B cell (primary cell): ENCODE data around the gene TIMELESS.

Experiments
- CTCF ChIP-seq: fragments of 200-600 bp; IDR thresholded peaks from one replicate; pipeline ENCODE4 v1.8.0; 2022; ENCODE audit warnings: antibody characterized with exemption, mild to moderate bottlenecking
- EZH2 ChIP-seq: IDR thresholded peaks from 2 replicates; pipeline ENCODE4 v1.6.1; 2012; ENCODE audit warnings: borderline replicate concordance, low read depth, mild to moderate bottlenecking, moderate library complexity, low read length; ENCODE audit not compliant: insufficient read depth, poor library complexity, severe bottlenecking

- TF ChIP-seq CTCF = no peak
- no peak for TF ChIP-seq EZH2
These were observed 34.8 kb downstream of the TIMELESS start for GRCh38 chr12:56414401-56414800.
